Memory B cell (primary cell): Measurements from ENCODE around the gene NALCN.
"Not testable (repeated sequence)": the region's sequence is repeated elsewhere in the genome, so short reads cannot be mapped to it uniquely, and the experiment has no call there.

ENCODE experiments used
- ATAC-seq: fragments of 150-1000 bp; cut with Tn5 transposase; 2 replicates; pipeline ENCODE4 v1.10.0; 2021; ENCODE audit warnings: low read depth, mild to moderate bottlenecking, moderate library complexity
- DNase-seq, 2 donors: peaks; one replicate each; pipeline ENCODE4 v3.0.0; 2022; ENCODE audit warnings: low spot score in 2 of 2
- H3K27ac Mint-ChIP-seq: one replicate; pipeline ENCODE4 v1.8.0; 2022; ENCODE audit warnings: mild to moderate bottlenecking, moderate library complexity, mixed read lengths
- H3K27me3 Mint-ChIP-seq: one replicate; pipeline ENCODE4 v1.8.0; 2022; ENCODE audit warnings: mixed read lengths
- H3K36me3 Mint-ChIP-seq: one replicate; pipeline ENCODE4 v1.8.0; 2022; ENCODE audit warnings: mild to moderate bottlenecking, mixed read lengths
- H3K4me1 Mint-ChIP-seq: one replicate; pipeline ENCODE4 v1.8.0; 2022; ENCODE audit warnings: mixed read lengths
- H3K4me3 Mint-ChIP-seq: one replicate; pipeline ENCODE4 v1.8.0; 2022; ENCODE audit warnings: mild to moderate bottlenecking, moderate library complexity, mixed read lengths
- H3K9me3 Mint-ChIP-seq: one replicate; pipeline ENCODE4 v1.8.0; 2022; ENCODE audit warnings: mixed read lengths

Gene NALCN

GRCh38 chr13:101341464-101341863 lies 74.8 kb downstream of the NALCN start:
- Mint-ChIP-seq H3K9me3 (peaks cover 5% of the 10 kb centered on the region), H3K27me3 (no peaks in the 10 kb centered on the region), H3K4me1 (no peaks in the 10 kb centered on the region), H3K36me3 (peaks cover 1% of the 10 kb centered on the region), H3K27ac (no peak overlapping the region), H3K4me3 (no peak overlapping the region)
- DNase-seq: no peak
- ATAC-seq: no peak

DNA sequence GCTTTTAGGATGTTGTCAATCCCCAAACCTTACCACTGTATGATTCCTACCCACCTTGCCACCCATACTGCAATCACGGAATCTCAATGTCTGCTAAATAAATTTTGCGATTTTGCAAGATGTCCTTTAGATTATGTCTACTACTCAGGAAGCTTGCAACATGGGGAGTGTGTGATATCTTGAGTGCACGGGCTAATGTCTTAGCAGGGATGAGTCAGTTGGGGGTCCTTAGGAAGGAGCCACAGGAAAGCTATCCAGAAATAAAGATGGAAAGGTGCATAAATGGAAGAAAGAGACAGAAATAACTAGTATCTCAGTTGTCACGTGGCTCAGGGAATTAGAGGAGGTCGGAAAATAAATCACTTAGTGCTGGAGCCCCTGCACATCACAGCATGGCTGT lies 77.1 kb downstream of the NALCN start:
- Mint-ChIP-seq H3K4me1 (no peaks in the 10 kb centered on the region), H3K27ac (no peak overlapping the region), H3K27me3 (no peaks in the 10 kb centered on the region), H3K4me3 (no peak overlapping the region), H3K36me3 (peaks cover 1% of the 10 kb centered on the region), H3K9me3 (peaks cover 5% of the 10 kb centered on the region)
- ATAC-seq (no peak), DNase-seq (no peak)

DNA sequence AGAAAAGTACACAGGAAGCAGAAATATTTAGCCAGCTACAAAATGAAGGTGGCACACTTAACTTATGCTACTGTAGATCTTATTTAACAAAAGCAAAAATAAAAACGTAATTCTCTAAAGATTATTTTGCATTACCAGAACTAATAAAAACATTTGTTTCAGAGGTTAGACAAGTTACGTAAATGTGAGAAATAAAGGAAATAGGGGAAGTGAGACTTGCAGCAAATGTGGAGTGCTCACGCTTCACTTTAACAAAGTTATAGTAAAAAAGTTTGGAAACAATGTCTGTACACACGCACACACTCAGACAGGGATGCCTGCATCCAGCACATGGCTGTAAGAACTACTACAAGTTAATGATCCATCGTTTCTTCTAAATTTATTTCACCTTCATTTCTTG lies 83.7 kb downstream of the NALCN start:
- DNase-seq (no peak), ATAC-seq (no peak)
- Mint-ChIP-seq H3K36me3 (no peaks in the 10 kb centered on the region), H3K27me3 (no peaks in the 10 kb centered on the region), H3K4me3 (no peak overlapping the region), H3K9me3 (no peaks in the 10 kb centered on the region), H3K27ac (no peak overlapping the region), H3K4me1 (no peaks in the 10 kb centered on the region)

GRCh38 chr13:101331731-101332130 lies 84.6 kb downstream of the NALCN start:
- ATAC-seq (no peak), DNase-seq (no peak)
- Mint-ChIP-seq H3K27me3 (no peaks in the 10 kb centered on the region), H3K27ac (no peak overlapping the region), H3K4me1 (no peaks in the 10 kb centered on the region), H3K9me3 (no peaks in the 10 kb centered on the region), H3K36me3 (no peaks in the 10 kb centered on the region), H3K4me3 (no peak overlapping the region)

- Mint-ChIP-seq H3K4me1 (no peaks in the 10 kb centered on the region), H3K9me3 (no peaks in the 10 kb centered on the region), H3K27ac (no peak overlapping the region), H3K36me3 (no peaks in the 10 kb centered on the region), H3K27me3 (no peaks in the 10 kb centered on the region), H3K4me3 (no peak overlapping the region)
- no peak for ATAC-seq
- no peak for DNase-seq
Measured at GRCh38 chr13:101327871-101328270, 88.4 kb downstream of the NALCN start.

DNA sequence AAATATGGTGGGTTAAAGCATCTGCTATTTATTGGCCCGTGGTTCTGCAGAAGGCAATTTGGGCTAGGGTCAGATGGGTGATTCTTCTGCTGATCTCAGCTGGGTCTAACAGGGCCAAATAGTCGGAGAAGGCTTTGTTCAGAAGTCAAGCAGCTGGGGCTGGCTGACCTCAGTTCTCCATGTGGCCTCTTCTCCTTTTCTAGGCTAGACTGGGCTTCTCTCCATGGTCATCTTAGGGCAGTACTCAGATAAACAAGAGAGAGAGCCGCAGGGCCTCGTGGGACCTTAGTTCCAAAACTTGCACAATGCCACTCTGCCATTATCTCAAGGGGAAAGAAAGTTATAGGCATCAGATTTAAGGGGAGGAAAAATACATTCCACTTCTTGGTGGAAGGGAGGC lies 89.6 kb downstream of the NALCN start:
- Mint-ChIP-seq H3K27ac (no peak overlapping the region), H3K4me1 (no peaks in the 10 kb centered on the region), H3K4me3 (no peak overlapping the region), H3K36me3 (no peaks in the 10 kb centered on the region), H3K27me3 (no peaks in the 10 kb centered on the region), H3K9me3 (no peaks in the 10 kb centered on the region)
- no peak for ATAC-seq
- DNase-seq: no peak

DNA sequence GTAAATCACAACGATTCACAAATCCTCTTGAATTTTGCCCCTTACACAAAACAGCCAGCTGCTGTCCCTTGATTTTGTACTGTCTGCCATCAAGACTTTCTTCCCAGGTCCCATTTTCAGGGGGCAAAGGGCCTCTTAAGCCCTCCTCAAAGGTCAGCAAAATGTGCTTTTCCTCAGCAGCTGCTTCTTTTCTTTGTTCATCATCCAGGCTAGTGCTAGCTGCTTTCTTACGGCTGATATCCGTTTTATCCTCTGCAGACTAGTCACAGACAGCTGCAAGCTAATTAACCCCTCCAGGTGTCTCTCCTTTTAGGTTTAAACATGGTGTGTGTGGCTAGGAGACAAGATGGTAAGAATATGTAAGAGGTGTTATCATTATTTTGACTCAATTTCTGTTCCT lies 90.9 kb downstream of the NALCN start:
- ATAC-seq (no peak), DNase-seq (no peak)
- H3K9me3 Mint-ChIP-seq: no peaks in the 10 kb centered on the region
- H3K4me3 Mint-ChIP-seq: no peak overlapping the region
- H3K27me3 Mint-ChIP-seq: no peaks in the 10 kb centered on the region
- no peak overlapping the region for H3K27ac Mint-ChIP-seq
- H3K36me3 Mint-ChIP-seq: no peaks in the 10 kb centered on the region
- H3K4me1 Mint-ChIP-seq: no peaks in the 10 kb centered on the region

- no peaks in the 10 kb centered on the region for H3K36me3 Mint-ChIP-seq
- ATAC-seq (no peak), DNase-seq (no peak)
- H3K4me3 Mint-ChIP-seq: no peak overlapping the region
- no peaks in the 10 kb centered on the region for H3K27me3 Mint-ChIP-seq
- no peaks in the 10 kb centered on the region for H3K9me3 Mint-ChIP-seq
- H3K4me1 Mint-ChIP-seq: no peaks in the 10 kb centered on the region
- no peak overlapping the region for H3K27ac Mint-ChIP-seq
Measured at GRCh38 chr13:101323601-101324000, 92.7 kb downstream of the NALCN start.

GRCh38 chr13:101317986-101318523 lies 98.3 kb downstream of the NALCN start:
- Mint-ChIP-seq H3K36me3 (no peaks in the 10 kb centered on the region), H3K27me3 (no peaks in the 10 kb centered on the region), H3K4me1 (no peaks in the 10 kb centered on the region), H3K4me3 (no peak overlapping the region), H3K27ac (no peak overlapping the region), H3K9me3 (peaks cover 1% of the 10 kb centered on the region)
- ATAC-seq (no peak), DNase-seq (no peak)

- not testable (repeated sequence) for H3K4me3 Mint-ChIP-seq, ATAC-seq, H3K27ac Mint-ChIP-seq, H3K36me3 Mint-ChIP-seq, DNase-seq, H3K4me1 Mint-ChIP-seq, H3K27me3 Mint-ChIP-seq, H3K9me3 Mint-ChIP-seq
Measured at GRCh38 chr13:101313479-101313878, 102.8 kb downstream of the NALCN start.

DNA sequence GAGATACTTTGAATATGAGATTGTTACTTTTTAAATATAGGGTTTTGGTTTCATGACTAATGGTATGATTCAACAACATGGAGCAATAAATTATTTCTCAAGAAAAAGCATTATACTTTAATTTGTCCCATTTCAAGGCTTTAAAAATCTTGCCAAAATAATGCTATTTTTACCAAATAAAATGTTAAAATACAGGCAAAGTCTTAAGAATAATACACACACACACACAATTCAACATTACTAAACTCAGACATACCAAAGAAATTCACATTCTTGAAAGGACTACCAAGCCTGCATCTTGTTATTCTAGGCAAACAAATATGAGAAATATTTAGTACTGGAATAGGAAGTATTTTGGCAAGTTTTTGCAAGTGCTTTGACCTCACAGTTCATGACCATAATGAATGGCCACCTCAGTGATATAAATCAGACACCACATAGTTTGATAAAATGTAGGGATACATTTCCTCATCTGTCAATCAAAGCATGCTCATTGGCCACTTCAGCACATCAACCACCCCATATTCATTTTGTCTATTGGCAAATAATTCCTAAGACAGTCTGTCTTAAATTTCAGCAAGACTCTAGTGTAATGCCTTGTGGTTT lies 107.2 kb downstream of the NALCN start:
- peaks cover 1% of the 10 kb centered on the region for H3K9me3 Mint-ChIP-seq
- no peaks in the 10 kb centered on the region for H3K36me3 Mint-ChIP-seq
- H3K4me3 Mint-ChIP-seq: no peak overlapping the region
- DNase-seq: no peak
- no peaks in the 10 kb centered on the region for H3K27me3 Mint-ChIP-seq
- no peak overlapping the region for H3K27ac Mint-ChIP-seq
- H3K4me1 Mint-ChIP-seq: no peaks in the 10 kb centered on the region
- no peak for ATAC-seq

DNA sequence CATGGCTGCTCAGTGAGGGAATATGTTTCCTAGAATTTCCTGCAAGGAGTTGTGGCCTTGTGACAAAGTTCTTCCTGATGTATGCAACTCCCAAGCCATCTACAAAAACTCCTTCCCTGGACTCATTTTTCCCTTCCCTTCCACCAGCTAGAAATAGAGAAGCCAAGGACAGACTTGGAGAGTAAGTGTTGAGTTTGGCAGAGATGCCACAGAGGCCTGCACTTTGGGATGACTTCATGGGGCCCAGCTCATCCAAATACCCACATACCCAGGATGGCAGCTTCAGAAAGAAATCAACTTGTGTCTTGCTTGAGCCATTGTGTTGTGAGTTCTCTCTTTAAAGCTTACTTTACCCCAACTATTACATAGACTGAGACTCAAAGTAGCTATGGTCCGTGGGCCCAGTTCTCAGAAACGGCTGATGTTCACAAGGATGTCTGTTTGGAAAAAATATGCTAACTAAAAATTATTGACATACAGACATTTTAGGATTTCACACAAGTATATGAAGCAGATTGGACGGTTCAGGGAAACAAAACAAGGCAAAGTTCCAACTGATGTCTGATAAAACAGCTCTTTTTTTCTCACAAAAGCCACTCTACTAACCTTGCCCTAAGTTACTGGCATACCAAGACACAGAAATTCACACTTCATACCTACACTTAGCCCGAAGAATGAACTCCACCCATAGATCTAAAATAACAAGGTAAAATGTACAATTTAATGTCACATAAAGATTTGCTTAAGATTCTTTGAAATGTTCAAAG lies 107.9 kb downstream of the NALCN start:
- no peaks in the 10 kb centered on the region for H3K36me3 Mint-ChIP-seq
- DNase-seq (no peak), ATAC-seq (no peak)
- H3K4me3 Mint-ChIP-seq: no peak overlapping the region
- no peak overlapping the region for H3K27ac Mint-ChIP-seq
- no peaks in the 10 kb centered on the region for H3K4me1 Mint-ChIP-seq
- peaks cover under 1% of the 10 kb centered on the region for H3K9me3 Mint-ChIP-seq
- H3K27me3 Mint-ChIP-seq: no peaks in the 10 kb centered on the region

DNA sequence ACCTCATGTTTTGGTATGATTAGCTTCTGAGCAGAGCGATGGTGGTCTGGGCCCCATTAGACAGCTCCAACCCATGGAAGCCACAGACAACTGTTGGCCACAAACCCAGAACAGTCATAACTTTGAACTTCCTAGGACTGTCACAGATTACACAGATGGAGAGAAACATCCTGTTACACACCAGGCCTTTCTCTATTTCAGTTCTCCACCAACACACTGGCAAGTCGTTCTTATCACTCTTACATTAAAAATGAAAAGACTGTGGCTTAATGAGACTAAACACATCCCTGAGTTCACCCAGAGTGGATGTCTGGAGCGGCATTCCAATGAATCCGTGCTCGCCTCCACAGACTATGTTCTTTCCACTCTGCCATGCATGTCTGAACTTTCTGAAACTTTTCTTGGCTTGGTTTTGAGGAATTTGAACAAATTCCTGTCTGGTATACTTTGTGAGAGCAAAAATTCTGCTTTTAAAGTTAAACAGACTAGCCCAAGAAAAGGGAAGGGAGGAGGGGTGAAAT lies 109.1 kb downstream of the NALCN start:
- Mint-ChIP-seq H3K4me3 (no peak overlapping the region), H3K27me3 (no peaks in the 10 kb centered on the region), H3K9me3 (no peaks in the 10 kb centered on the region), H3K4me1 (no peaks in the 10 kb centered on the region), H3K27ac (no peak overlapping the region), H3K36me3 (no peaks in the 10 kb centered on the region)
- ATAC-seq (no peak), DNase-seq (no peak)

DNA sequence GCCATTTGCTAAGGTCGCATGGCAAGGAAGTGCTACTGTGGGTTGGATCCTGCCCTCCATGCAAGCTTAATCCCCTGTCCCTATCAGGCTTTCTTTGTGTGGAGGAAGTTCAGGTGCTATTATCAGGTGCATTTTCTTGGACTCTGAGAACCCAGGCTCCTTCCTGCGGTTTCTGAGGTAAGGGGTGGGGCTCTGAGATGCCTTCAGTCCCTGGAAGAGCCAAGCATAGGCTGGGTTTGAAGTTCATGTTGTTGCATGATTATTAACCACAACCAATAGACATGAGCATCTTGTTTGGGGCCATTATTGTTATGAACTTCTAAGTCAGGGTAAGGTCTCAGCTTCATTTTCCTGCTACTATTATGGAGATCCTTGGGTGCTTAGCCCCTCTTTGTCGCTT lies 109.5 kb downstream of the NALCN start:
- ATAC-seq (no peak), DNase-seq (no peak)
- no peak overlapping the region for H3K27ac Mint-ChIP-seq
- H3K9me3 Mint-ChIP-seq: no peaks in the 10 kb centered on the region
- no peak overlapping the region for H3K4me3 Mint-ChIP-seq
- H3K4me1 Mint-ChIP-seq: no peaks in the 10 kb centered on the region
- H3K27me3 Mint-ChIP-seq: no peaks in the 10 kb centered on the region
- H3K36me3 Mint-ChIP-seq: no peaks in the 10 kb centered on the region
